M059J (cell line): Measurements from ENCODE around the gene MTA3. TPM values are rescaled to one million over a fixed set of nuclear protein-coding genes. Genes with fewer than 3 reads are reported as not detected.

ENCODE experiments used
- DNase-seq: peaks from one replicate; pipeline ENCODE4 v3.0.0-alpha.2; 2012; ENCODE audit warnings: low read depth
- total RNA-seq: library from RNA; depleted of rRNA; stranded (reverse); fragments of >200 nt; shearing (Covaris generic); gene quantifications from 2 replicates; pipeline ENCODE4 v1.2.3, GENCODE V29; 2014; rRNA removed

The MTA3 gene
- total RNA-seq, 1 experiment from 2014 or later = 25.0 TPM

DNA sequence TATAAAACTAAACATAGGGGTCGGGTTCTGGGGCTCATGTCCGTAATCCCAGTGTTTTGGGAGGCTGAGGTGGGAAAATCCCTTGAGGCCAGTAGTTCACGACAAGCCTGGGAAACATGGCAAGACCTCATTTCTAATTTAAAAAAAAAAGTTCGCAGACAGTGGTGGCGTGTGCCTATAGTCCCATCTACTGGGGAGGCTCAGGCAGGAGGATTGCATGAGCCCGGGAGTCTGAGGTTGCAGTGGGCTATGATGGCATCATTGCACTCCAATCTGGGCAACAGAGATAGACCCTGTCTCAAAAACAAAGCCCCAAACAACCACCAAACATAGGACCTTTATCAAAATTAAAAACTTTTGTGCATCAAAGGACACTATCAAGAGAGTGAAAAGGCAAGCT is 233.7 kb downstream of the MTA3 start:
- DNase-seq = no peak

DNA sequence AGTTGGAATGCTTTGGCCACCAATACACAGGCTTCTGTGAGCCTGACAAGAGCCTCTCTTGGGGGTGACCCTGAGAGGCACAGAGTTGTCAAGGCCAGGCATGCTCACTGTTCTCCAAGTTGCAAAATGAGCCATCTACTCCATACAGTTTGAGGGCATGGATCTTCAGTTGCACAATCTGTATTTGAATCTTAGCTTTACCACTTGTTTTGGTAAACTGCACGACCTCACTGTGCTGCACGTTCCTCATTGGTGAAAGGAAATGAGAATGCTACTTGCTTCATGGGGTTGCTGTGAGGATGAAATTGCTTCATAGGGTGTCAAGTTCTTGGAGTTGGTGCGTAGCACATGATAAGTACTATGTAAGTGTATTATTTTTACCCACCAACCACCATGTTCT is 235.9 kb downstream of the MTA3 start:
- DNase-seq = no peak

DNA sequence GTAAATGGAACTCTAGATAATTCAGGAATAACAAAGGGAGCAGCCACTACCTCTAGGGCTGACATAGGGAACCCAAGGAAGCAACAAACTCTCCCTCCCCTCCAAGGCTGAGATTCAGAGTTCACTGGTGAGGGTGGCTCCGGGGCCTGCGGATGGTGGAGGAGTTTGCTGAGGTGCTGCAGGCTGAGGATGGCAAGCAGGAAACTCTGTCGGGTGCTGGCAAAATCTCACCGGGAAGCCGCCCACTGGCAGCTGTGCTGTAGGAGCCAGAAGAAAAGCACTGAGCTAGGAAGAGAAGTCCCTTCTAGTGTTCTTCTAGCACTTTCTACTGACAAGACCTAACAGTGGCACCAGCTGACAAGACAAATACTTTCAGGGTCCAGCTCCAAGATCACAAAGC is 236.5 kb downstream of the MTA3 start:
- DNase-seq = no peak

Other genes starting within 250 kb of the MTA3 start
- gene COX7A2L, start 207.4 kb upstream of the MTA3 start, total RNA-seq = 178 and 254 TPM in 2 replicates
- 0.02 and 0.52 TPM in 2 replicates for gene KCNG3, start 74.7 kb upstream of the MTA3 start, total RNA-seq
- gene OXER1, start 195.5 kb downstream of the MTA3 start, total RNA-seq = not detected in 2 replicates
- gene HAAO, start 224.0 kb downstream of the MTA3 start, total RNA-seq = not detected in 2 replicates